HG03575 (cell line): ENCODE data around the gene PPP1R15A.
"Not testable (repeated sequence)": the region's sequence is repeated elsewhere in the genome, so short reads cannot be mapped to it uniquely, and the experiment has no call there.

ENCODE experiments used
- ATAC-seq: cut with Tn5 transposase; IDR thresholded peaks from one replicate; pipeline ENCODE4 v1.9.1; 2021; ENCODE audit not compliant: unreplicated experiment, insufficient number of reproducible peaks, low FRiP score; ENCODE audit errors: extremely low read depth

The PPP1R15A gene

GRCh38 chr19:48872182-48872883 lies at the start of gene PPP1R15A:
TSS of gene PPP1R15A (plus strand) at chr19:48872421. CDS start at chr19:48873234, 813 bp downstream.
- ATAC-seq: no peak

GRCh38 chr19:48822514-48822913 lies 49.7 kb upstream of the PPP1R15A start:
- no peak for ATAC-seq

- no peak for ATAC-seq
These were observed 45.6 kb upstream of the PPP1R15A start for GRCh38 chr19:48826606-48827020.

GRCh38 chr19:48830088-48830487 lies 42.1 kb upstream of the PPP1R15A start:
- no peak for ATAC-seq

- ATAC-seq: no peak
These were observed 41.3 kb upstream of the PPP1R15A start for GRCh38 chr19:48830965-48831364.

GRCh38 chr19:48833049-48833448 lies 39.2 kb upstream of the PPP1R15A start:
- ATAC-seq: no peak

GRCh38 chr19:48833977-48834376 lies 38.2 kb upstream of the PPP1R15A start:
- ATAC-seq: no peak

- ATAC-seq: no peak
These were observed 36.5 kb upstream of the PPP1R15A start for GRCh38 chr19:48835734-48836088.

GRCh38 chr19:48836089-48837017 lies 35.9 kb upstream of the PPP1R15A start, which contains the start of gene HSD17B14:
TSS of gene HSD17B14 (minus strand) at chr19:48836491. CDS start at chr19:48836411, 80 bp downstream.
- ATAC-seq: no peak

- ATAC-seq: no peak
These were observed 35.1 kb upstream of the PPP1R15A start for GRCh38 chr19:48837051-48837524.

- ATAC-seq: no peak
These were observed 34.5 kb upstream of the PPP1R15A start for GRCh38 chr19:48837687-48838086.

GRCh38 chr19:48841047-48841446 lies 31.2 kb upstream of the PPP1R15A start:
- ATAC-seq: no peak

GRCh38 chr19:48841571-48841970 lies 30.6 kb upstream of the PPP1R15A start:
- no peak for ATAC-seq

- ATAC-seq: no peak
These were observed 29.4 kb upstream of the PPP1R15A start for GRCh38 chr19:48842789-48843162.

- no peak for ATAC-seq
These were observed 27.7 kb upstream of the PPP1R15A start for GRCh38 chr19:48844472-48844871.

GRCh38 chr19:48845384-48845783 lies 26.8 kb upstream of the PPP1R15A start:
- ATAC-seq: no peak

- not testable (repeated sequence) for ATAC-seq
These were observed 25.6 kb upstream of the PPP1R15A start for GRCh38 chr19:48846659-48847058.

GRCh38 chr19:48852292-48852691 lies 19.9 kb upstream of the PPP1R15A start:
- no peak for ATAC-seq

GRCh38 chr19:48853483-48853882 lies 18.7 kb upstream of the PPP1R15A start:
- ATAC-seq: no peak

GRCh38 chr19:48854103-48854502 lies 18.1 kb upstream of the PPP1R15A start:
- no peak for ATAC-seq
